ENCODE results near the gene ZNF580.

ZNF580 gene

GRCh38 chr19:55681131-55682092 is 40.6 kb downstream of the ZNF580 start:
- no peak for DNase-seq
- Histone ChIP-seq H3K36me3 (peaks cover 90% of the 10 kb centered on the region), H3K4me3 (ENCODE audit: low read depth, low read length) (no peak overlapping the region), H3K27ac (no peak overlapping the region), H3K27me3 (ENCODE audit: insufficient read depth, low read depth, severe bottlenecking) (no peaks in the 10 kb centered on the region), H3K9me3 (ENCODE audit: severe bottlenecking) (no peaks in the 10 kb centered on the region)
- TF ChIP-seq, protein P1, sequence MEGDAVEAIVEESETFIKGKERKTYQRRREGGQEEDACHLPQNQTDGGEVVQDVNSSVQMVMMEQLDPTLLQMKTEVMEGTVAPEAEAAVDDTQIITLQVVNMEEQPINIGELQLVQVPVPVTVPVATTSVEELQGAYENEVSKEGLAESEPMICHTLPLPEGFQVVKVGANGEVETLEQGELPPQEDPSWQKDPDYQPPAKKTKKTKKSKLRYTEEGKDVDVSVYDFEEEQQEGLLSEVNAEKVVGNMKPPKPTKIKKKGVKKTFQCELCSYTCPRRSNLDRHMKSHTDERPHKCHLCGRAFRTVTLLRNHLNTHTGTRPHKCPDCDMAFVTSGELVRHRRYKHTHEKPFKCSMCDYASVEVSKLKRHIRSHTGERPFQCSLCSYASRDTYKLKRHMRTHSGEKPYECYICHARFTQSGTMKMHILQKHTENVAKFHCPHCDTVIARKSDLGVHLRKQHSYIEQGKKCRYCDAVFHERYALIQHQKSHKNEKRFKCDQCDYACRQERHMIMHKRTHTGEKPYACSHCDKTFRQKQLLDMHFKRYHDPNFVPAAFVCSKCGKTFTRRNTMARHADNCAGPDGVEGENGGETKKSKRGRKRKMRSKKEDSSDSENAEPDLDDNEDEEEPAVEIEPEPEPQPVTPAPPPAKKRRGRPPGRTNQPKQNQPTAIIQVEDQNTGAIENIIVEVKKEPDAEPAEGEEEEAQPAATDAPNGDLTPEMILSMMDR (IDR thresholded peaks at IDR 0.05; ENCODE audit: low read depth, low read length), result no peak

- H3K9me3 ChIP-seq (ENCODE audit: severe bottlenecking), result no peaks in the 10 kb centered on the region
- TF ChIP-seq, protein P1 (IDR thresholded peaks at IDR 0.05; ENCODE audit: low read depth, low read length), result no peak
- no peaks in the 10 kb centered on the region for H3K27me3 ChIP-seq (ENCODE audit: insufficient read depth, low read depth, severe bottlenecking)
- no peak overlapping the region for H3K4me3 ChIP-seq (ENCODE audit: low read depth, low read length)
- no peak for DNase-seq
- no peak overlapping the region for H3K27ac ChIP-seq
- peaks cover 75% of the 10 kb centered on the region for H3K36me3 ChIP-seq
These were observed 42.9 kb downstream of the ZNF580 start for GRCh38 chr19:55683449-55684261.

DNA sequence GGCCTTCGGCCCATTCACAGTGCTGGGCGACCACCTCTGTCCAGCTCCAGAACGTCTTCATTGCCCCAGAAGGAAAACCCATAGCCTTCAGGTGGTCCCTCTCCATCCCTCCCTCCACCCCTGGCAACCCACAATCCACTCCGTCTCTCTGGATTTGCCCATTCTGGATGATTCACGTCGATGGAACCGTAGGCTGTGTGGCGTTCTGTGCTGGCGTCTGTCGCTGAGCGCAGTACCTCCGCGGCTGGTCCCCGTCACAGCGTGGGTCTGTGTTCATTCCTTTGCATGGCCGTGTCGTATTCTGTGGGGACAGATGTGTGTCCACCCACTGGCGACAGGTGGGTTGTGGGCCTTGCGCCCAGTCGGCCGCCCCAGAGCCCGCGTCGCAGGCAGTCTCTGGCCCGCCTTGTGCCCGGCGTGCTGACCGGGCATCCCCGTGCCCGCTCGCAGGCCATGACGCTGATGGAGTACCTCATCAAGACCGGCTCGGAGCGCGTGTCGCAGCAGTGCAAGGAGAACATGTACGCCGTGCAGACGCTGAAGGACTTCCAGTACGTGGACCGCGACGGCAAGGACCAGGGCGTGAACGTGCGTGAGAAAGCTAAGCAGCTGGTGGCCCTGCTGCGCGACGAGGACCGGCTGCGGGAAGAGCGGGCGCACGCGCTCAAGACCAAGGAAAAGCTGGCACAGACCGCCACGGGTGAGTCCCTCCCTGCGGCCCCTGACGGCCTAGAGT is 44.3 kb downstream of the ZNF580 start:
- Histone ChIP-seq H3K4me3 (ENCODE audit: low read depth, low read length) (no peak overlapping the region), H3K36me3 (peaks cover 74% of the 10 kb centered on the region), H3K27me3 (ENCODE audit: insufficient read depth, low read depth, severe bottlenecking) (no peaks in the 10 kb centered on the region), H3K9me3 (ENCODE audit: severe bottlenecking) (no peaks in the 10 kb centered on the region), H3K27ac (no peak overlapping the region)
- DNase-seq, result no peak
- TF ChIP-seq, protein P1 (IDR thresholded peaks at IDR 0.05; ENCODE audit: low read depth, low read length), result no peak

- Histone ChIP-seq H3K27ac (no peak overlapping the region), H3K36me3 (peaks cover 72% of the 10 kb centered on the region), H3K9me3 (ENCODE audit: severe bottlenecking) (no peaks in the 10 kb centered on the region), H3K4me3 (ENCODE audit: low read depth, low read length) (no peak overlapping the region), H3K27me3 (ENCODE audit: insufficient read depth, low read depth, severe bottlenecking) (no peaks in the 10 kb centered on the region)
- TF ChIP-seq, protein P1 (IDR thresholded peaks at IDR 0.05; ENCODE audit: low read depth, low read length), result no peak
- DNase-seq, result no peak
These were observed 45.0 kb downstream of the ZNF580 start for GRCh38 chr19:55685776-55686175.

DNA sequence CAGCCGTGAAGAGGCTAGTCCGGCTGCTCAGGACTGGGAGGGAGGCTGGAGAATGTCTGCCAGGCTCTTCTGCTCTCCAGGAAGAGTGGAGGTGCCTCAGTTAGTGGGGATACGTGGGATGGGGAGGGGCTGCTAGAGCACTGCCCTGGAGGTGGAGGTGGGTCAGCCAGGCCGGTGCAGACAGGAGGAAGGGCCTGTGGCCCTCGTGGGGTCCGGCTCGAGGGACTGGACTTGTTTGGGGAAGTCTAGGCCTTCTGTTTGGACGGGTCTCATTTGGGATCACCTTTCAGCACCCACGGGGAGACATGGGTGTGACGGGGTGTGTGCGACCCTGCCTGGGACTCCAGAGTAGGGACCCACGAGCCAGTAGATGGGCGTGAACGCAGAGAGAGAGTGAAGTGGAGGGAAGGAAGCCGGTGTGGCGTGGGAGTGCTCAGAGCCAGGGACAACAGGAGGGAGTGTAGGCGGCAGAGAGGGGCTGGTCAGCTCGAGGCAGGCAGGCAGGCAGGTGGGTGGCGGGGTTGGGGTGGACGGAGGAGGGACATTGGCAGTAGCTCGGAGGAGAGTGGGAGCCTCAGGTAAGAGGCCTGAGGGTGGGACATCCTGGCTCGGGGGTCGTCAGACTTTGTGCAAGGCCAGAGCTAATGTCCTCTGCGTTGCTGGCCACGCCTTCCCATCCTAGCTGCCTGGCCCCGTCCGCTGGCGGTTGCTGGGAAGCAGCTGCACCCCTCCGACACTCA is 45.7 kb downstream of the ZNF580 start:
- H3K9me3 ChIP-seq (ENCODE audit: severe bottlenecking), result no peaks in the 10 kb centered on the region
- peaks cover 65% of the 10 kb centered on the region for H3K36me3 ChIP-seq
- no peak for DNase-seq
- H3K27ac ChIP-seq, result no peak overlapping the region
- no peaks in the 10 kb centered on the region for H3K27me3 ChIP-seq (ENCODE audit: insufficient read depth, low read depth, severe bottlenecking)
- TF ChIP-seq, protein P1 (IDR thresholded peaks at IDR 0.05; ENCODE audit: low read depth, low read length), result no peak
- no peak overlapping the region for H3K4me3 ChIP-seq (ENCODE audit: low read depth, low read length)

Data from WERI-Rb-1 (cell line).